HG03571 (cell line): ENCODE data around the gene ZBTB24.

Experiments
- ATAC-seq: cut with Tn5 transposase; IDR thresholded peaks from one replicate; pipeline ENCODE4 v1.9.1; 2021; ENCODE audit not compliant: unreplicated experiment

Gene ZBTB24

DNA sequence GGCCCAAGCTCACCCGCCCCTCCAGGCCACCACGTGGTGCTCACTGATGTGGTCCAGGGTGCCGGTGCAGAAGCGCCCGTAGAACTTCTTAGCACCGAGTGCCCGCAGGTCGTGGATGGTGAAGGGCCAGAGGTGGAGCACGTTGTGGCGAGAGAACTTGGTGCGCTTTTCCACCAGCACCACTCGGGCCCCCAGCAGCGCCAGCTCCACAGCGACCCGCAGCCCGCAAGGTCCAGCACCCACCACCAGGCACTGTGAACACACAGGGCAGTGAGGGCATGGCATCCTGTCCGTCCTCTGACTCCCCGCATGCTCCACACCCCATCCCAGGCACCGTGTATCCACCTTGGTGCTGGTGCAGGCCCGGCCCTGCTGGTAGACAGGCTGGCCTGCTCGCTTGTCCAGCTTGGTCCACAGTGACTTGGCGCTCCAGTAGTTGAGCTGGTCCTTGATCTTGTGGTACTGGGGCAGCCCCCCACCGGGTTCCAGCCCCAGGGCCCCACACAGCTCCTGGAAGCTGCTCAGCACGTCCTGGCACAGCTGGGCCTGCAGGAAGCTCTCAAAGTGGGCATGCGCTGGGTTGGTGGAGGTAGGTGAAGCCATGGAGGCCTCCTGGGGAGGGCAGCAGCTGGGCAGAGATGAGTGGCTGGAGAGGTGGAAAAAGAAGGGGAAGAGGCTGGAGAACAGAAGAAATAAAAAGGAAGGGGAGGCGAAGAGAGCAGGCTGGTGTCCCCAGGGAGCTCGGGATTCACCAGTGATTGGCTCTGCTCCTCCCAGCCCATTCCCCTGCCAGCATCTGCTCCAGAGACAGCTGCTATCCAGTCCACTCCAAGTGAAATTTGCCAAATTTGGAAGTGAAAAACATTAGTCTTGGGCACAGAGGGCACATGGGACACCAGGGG is 29.2 kb downstream of the ZBTB24 start:
- no peak for ATAC-seq

DNA sequence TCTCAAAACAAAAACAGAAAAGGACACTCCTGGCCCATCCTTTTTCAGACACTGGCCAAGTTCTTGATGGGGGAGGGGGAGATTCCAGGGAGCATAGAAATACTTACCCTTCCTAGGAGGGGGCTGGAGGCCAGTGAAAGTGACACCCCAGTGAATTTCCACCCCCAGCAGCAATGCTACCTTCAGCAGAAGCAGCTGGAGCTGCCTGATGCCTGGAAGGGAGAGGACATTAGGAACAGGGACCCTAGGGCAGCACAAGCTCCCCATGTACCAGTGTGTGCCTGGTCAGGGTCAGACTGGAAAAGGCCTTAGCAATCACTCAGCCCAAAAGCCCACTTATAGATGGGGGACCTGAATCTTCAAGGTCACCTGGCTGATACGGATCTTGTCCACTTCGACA is 29.9 kb downstream of the ZBTB24 start:
- ATAC-seq = no peak

DNA sequence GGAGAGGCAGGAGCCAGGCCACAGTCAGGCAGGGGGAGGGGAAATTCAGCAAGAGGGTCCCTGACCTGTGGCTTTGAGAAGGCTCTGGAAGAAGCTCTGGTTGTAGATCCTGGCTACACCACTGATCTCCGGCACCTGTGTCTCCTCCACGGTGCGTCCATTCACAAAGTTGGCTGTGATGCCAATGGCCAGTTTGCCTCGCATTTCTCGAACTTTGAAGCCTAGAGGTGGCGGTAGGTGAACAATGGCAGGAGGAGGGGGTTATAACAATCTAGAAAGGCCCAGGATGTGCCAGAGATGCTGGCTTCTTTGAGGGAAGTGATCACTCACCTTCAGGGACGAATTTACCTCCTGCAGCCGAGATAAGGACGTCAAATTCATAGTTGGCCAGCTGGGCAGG is 30.8 kb downstream of the ZBTB24 start:
- no peak for ATAC-seq

DNA sequence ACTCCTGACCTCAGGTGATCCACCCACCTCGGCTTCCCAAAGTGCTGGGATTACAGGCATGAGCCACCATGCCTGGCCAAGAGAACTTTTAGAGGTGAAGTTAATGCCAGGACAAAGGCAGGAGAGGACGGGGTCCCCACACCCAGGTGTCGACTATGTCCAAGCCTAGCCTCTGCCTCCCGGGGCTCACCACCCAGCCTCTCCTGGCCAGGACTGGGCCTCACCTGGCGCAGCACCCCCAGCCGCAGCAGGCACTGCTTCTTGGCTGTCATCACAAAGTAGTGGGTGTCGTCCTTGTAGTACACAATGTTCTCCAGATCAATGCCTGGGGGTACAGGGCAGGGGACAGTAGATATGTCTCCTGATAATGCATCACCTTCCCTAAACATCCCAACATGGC is 31.6 kb downstream of the ZBTB24 start:
- no peak for ATAC-seq

DNA sequence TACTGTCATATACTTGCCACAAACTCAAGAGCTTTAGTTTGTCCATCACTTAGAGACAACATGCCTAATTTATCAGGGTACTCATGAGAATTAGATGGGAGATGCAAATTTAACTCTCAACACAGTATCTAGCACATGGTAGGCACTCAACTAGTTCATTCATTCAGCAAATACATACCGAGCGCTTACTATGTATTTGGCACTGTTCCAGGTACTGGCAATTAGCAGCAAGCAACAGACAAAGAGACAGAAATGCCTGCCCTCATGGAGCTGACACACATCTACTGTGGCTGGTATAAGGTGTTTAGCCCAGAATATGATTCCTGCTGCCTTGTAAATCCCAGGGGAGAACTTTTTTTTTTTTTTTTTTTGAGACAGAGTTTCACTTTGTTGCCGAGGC is 32.2 kb downstream of the ZBTB24 start:
- no peak for ATAC-seq

DNA sequence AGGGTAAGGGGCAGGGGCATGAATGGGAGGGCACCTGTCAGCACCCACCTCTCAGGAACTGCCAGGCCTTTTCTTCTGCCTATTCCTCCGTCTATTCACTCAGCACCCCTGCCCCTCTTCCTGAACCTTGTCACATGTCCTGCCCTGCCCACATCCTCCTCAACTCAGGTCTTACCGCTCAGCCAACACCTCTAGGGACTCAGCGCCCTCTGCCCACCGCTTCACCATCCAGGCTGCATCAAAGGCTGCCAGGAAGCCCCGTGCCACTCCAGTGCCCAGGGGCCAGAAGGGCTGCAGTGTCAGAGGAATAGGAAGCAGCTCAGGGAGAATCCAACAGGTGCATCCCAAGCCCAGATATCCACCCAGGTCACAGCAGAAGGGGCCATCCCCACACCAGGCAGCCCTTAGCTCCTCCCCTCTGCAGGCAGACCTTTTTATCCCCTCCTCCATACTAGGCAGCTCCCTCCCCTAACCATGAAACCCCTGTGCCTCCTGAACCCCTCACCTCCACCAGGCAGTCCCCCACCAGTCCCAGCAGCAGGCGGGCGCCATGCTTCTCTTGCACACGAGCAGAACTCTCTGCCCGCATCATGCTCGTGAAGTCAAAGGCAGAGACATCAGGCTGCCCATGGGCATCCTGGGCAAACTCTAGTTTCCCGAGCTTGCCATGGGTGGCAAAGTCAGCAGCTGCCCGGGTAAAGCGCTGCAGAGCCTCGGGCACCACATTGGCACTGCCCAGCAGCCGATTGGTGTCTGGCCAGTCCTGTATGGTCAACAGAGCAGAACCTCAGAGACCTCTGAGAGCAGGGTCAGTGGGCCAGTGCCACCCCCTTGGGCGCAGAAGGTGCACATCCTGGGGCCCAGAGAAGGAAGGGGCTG is 33.0 kb downstream of the ZBTB24 start:
- ATAC-seq = no peak

DNA sequence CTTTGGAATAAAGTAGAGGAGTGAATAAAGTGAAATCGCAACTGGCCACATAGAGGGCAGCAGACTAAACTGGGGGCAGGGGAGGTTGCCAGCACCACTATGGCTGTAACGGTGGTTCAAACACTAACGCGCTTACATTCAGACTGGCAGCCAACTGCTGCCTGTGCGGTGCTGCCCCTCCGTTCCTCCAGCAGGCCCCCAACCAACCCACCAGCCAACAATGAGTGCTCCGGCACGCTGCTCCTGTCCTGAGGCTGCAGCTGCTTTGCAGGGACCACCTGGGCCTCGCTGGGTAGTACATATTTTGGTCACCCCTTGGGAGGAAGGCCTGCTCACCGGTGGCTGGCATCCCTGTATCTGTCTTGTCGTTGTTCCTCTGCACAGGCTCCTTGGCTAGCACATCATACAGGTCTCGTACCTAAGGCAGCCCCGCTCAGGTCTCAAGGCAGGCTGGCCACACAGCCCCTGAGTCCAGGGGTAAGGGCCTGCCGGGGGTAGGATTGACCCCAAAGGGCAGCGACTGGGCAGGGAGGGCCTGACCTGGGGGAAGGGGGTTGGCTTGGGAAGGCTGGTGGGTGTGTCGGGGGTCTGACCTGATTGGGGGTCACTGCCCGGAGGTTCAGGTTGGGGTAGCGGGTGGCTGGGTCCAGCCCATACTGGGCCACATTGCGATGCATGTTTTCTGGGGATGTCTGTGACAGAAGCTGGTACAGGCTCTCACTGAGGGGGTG is 33.8 kb downstream of the ZBTB24 start:
- no peak for ATAC-seq

DNA sequence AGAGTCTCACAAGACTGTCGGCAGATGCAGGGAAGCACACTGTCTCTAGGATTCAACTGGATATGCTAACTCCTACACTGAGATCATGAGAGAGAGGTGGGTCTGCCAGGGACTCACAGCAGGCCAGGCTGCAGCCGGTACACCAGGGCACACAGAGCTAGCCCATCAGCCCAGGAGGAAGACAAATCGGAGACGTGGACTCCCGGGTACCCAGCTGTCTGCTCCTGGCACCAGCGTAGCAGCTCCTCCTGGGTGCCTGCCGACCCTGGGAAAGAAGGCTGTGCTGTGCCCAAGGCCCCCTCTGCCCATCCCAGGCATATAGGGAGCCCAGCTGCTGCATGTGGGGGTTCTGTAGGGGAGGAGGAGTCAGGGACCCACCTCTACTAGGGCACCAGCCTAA is 34.4 kb downstream of the ZBTB24 start:
- ATAC-seq = no peak

DNA sequence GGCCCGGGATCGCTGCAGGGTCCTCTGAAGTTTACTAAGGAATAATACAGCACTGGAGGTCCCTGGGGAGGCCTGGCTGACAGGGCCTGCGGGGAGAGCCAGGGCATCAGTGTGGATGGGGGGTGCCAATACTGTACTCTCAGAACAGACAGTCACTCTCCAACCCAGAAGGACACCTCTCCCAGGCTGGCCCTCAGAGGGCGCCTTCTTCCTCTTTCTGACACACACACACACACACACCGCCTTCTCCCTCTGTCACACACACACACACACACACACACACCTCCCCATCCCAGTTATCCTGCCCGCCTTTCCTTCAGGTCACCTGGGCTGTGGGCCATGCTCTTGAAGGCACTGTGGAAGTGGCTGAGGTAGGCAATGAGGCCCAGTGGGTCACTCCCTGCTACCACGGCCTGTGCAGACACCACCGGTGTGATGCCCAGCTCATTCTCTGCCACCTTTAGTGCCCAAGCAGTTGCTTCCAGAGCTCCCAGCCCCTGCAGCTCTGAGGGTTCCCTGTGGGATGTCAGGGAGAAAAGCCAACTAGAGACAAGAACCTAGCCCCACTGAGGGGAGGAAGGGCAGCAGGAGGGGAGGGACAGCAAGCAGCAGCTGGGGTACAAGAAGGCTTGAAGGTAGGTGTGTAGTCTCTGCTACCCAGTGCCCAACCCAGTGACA is 35.0 kb downstream of the ZBTB24 start:
- ATAC-seq = no peak

DNA sequence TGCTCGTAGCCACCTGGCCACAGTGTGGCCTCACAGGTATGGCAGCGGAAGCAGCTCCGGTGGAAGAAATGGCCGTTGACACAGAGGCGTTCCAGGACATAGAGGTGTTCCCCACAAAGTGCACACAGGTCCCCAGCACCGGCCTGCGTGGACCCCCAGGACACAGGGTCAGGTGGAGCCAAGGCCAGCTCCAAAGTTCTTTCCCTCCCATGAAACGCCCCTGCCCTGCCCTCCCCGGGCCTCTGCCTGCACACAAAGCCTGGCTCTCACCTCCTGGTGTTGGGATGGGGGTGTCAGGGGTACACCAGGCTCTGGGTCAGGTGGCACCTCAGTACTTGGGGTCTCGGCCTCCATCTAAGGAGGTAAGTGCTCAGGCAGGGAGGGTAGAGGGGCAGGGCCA is 35.9 kb downstream of the ZBTB24 start:
- no peak for ATAC-seq

DNA sequence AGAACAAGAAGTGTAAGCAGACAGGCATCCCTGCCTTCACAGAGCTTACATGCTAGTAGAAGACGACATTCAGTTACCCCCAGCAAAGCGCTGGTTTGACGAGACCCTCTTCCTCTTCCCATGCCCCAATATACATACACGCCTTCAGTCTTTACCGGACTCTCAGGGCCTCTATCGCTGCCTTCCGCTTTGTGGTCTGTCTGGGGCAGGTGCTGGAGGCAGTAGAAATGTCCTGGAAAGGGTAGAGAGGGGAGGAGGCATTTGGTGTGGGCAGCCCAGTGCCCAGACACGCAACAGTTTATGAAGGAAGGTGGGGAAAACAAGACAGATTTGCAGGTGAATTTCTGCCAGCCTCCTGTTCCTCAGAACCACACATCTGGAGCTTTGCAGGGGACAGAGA is 36.5 kb downstream of the ZBTB24 start:
- no peak for ATAC-seq

DNA sequence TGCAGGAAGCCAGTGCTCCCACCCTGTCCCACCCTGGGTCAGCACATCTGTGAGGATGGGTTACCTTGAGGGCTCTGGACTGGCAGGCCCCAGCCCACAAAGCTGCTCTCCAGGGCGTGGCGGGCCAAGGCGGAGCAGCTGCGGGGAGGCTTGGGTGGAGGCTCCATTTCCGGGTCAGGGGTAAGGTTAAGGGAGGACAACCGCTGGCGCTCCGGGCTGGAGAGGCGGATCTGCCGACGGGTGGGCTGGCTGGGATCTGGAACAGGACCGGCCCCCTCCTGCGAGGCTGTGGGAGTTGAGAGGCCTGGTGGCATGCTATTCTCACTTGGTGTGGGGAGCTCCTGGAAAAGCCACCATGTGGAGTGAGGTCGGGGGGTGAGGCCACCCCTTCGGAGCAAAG is 36.9 kb downstream of the ZBTB24 start:
- no peak for ATAC-seq

DNA sequence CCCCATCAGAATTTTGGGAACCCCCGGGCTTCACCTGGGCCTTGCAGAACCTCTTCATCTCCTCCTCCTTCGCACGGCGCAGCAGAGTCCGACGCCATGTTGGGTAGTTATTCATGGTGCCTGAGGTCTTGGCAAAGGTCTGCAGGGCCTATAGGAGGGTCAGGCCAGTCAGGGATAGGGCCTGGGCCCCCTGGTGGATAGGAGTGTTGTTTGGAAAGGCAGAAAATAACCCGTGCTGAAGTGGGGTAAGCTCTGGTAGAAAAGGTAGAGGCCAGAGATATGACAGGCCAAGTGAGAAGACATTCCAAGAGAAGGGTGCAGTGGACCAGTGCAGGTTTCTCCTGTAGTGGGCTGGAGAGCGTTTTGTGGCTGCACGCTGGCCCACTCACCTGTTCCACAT is 37.6 kb downstream of the ZBTB24 start:
- ATAC-seq = no peak

DNA sequence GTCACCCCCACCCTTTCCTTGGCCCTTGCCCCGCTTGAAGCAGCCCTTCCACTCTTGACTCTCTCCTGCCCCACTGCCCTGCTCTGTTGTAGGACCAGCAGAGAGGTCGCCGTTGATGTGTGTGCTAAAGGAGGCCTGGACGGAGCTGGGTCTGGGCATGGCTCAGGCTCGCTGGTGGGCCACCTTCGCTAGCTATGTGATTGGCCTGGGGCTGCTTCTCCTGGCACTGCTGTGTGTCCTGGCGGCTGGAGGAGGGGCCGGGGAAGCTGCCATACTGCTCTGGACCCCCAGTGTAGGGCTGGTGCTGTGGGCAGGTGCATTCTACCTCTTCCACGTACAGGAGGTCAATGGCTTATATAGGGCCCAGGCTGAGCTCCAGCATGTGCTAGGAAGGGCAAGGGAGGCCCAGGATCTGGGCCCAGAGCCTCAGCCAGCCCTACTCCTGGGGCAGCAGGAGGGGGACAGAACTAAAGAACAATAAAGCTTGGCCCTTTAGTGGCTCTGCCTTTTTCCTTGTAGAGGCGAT is 39.5 kb downstream of the ZBTB24 start:
- no peak for ATAC-seq

DNA sequence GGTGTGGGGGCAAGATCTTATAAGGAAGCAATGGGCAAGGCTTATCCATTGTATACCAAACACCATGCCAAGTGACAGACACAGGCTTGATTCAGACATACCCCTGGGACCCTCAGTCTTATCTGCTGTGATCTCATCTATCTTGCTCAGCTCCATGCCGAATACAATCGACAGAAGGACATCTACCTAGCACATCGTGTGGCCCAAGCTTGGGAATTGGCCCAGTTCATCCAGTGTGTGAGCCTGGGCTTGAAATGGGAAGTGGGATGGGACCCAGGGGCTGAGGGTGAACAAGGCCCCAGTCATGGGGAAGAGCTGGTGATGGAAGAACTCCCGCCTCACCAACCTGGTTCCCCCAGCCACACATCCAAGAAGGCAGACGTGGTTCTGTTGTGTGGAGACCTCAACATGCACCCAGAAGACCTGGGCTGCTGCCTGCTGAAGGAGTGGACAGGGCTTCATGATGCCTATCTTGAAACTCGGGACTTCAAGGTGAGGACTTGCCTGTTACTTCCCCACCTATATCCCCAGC is 40.6 kb downstream of the ZBTB24 start:
- ATAC-seq = no peak

DNA sequence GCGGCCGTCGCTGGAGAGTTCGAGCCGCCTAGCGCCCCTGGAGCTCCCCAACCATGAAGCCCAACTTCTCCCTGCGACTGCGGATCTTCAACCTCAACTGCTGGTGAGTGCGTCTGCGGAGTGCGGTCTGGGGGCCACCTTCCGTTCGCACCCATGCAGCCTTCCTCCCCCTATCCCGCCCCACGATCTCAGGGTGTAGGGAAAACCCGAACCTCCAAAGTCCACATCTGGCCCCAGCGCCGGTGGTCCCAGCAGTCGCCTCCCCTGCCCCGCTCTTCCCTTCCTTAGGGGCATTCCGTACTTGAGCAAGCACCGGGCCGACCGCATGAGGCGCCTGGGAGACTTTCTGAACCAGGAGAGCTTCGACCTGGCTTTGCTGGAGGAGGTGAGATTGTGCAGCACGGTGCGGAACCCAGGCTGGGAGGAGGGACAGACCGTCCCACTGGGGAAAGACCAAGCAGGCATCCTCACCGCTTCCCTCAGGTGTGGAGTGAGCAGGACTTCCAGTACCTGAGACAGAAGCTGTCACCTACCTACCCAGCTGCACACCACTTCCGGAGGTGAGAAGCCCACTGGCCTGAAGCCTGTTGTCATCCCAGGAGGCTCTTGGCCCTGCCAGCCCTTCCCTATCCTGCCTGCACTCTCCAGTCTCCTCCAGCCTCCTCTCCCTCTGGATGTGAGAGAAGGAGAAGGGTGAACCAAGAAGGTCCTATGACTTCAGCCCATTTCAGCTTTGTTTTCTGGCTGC is 41.8 kb downstream of the ZBTB24 start:
- ATAC-seq = peak; percentile 10

DNA sequence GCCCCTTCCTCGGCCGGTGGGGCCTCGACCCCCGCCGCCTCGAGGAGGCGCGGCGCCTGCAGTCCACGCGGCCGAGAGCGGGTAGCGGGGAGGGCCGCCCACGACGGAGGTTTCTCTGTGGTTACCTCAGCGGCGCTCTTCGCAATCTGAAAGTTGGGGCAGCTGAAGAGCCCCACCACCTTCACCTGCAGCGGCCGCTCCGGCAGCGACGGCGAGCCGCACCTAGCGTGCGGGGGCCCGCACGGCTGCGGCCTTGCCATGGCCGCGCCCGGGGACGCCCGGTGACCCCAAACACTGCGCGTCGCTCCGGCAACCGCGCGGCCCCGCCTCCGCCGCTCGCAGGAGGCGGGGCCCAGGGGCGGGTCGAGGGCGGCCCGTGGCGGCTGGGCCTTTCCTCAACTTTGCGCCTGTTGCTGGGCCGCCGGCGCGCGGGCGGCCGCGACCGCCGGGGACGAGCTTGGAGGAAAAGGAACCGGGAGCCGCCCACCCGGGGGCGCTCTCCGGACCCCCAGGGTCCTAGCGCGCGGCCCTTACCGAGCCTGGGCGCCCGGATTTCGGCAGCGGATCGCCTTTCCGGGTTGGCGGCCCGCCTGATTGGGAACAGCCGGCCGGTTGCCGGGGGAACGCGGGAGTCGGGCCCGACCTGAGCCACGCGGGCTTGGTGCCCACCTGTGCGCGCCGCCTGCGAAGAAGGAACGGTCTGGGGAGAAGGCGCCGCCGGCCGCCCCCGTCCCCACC is 42.5 kb downstream of the ZBTB24 start, which contains the start of the genes PPIL6 and SMPD2:
Gene PPIL6 (minus strand): TSS at position 298 of the 738 bp plus-strand sequence. CDS start 38 bp downstream, at position 260.
Gene SMPD2 (plus strand): TSS at position 394 of the 738 bp plus-strand sequence. CDS start 398 bp downstream, outside the sequence.
- ATAC-seq = peak; percentile 83

DNA sequence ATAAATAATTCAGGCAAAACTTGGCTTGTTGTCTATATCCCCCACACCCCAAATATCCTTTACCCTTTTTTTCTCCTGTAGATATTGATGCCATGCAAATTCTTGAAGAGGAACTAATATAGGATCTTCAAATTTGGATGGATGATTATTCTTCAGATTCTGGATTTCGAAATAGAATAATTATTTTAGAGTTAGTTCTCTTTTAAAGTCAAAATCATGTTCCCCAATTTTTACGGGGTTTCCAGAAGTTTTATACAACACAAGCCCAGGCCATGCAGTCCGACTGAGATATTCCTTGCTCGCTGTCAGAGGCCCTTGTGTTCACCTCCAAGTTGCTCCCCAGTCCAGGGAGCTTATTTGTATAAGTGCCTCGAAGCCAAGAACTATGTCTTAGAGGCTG is 47.0 kb downstream of the ZBTB24 start:
- ATAC-seq = no peak

DNA sequence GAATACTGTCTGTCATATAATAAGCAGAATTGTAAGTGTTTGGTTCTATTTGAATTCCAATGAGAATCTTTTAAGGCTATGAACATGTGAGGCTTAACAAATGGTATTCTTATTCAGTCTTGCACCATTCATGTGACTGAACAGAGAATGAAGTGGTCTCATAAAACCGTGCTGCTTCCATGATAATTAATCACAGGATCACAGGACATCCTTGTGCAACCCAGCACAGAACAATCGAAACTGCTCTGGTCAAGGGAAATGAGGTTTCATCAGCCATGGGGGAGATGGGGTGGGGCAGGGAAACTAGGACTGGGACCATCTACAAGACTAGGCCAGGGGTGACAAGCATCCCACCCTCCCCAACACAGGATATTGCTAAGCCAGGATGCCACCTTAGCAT is 48.6 kb downstream of the ZBTB24 start:
- no peak for ATAC-seq
